H1 (cell line): Measurements from ENCODE around the gene PBXIP1.

Source experiments
- CHD2 ChIP-seq: IDR thresholded peaks from 2 replicates; pipeline ENCODE4 v1.6.1; 2012; ENCODE audit warnings: low read length, improper control_type of control experiment
- CREB1 ChIP-seq: IDR thresholded peaks from 2 replicates; pipeline ENCODE4 v1.6.1; 2012; ENCODE audit warnings: inconsistent platforms
- CTCF ChIP-seq, 3 experiments: IDR thresholded peaks; 1 replicate in 2 of 3; 2 replicates in 1 of 3; pipeline versions ENCODE4 v1.5.1 to v1.6.1; 2011; ENCODE audit warnings: low read length in 3 of 3, mild to moderate bottlenecking in 3 of 3, inconsistent platforms in 2 of 3, low read depth in 1 of 3, moderate library complexity in 1 of 3; ENCODE audit not compliant: insufficient read depth in 1 of 3; ENCODE audit errors: control extremely low read depth in 1 of 3
- E2F6 ChIP-seq: IDR thresholded peaks from 2 replicates; pipeline ENCODE4 v1.6.1; 2012; ENCODE audit warnings: inconsistent platforms
- EZH2 ChIP-seq: fragments of 200-600 bp; sonication (generic); IDR thresholded peaks from 2 replicates; pipeline ENCODE4 v1.7.1; 2012; ENCODE audit warnings: low read depth, mild to moderate bottlenecking, moderate library complexity, low read length, inconsistent platforms; ENCODE audit not compliant: severe bottlenecking
- POLR2A ChIP-seq, 2 experiments: IDR thresholded peaks; 1 replicate in 1 of 2; 2 replicates in 1 of 2; pipeline ENCODE4 v1.6.1; 2011; ENCODE audit warnings: low read depth in 2 of 2, low read length in 2 of 2, mild to moderate bottlenecking in 2 of 2; ENCODE audit errors: control extremely low read depth in 1 of 2
- RXRA ChIP-seq: IDR thresholded peaks from 2 replicates; pipeline ENCODE4 v1.6.1; 2011; ENCODE audit warnings: low read depth, mild to moderate bottlenecking, low read length, moderate library complexity; ENCODE audit not compliant: insufficient read depth
- TAF1 ChIP-seq: IDR thresholded peaks from 2 replicates; pipeline ENCODE4 v1.6.1; 2011; ENCODE audit warnings: mild to moderate bottlenecking, low read depth, low read length
- TBP ChIP-seq: IDR thresholded peaks from 2 replicates; pipeline ENCODE4 v1.6.1; 2011; ENCODE audit warnings: low read depth, low read length, improper control_type of control experiment
- USF2 ChIP-seq: IDR thresholded peaks from 2 replicates; pipeline ENCODE4 v1.6.1; 2011; ENCODE audit warnings: low read length, improper control_type of control experiment

- TF ChIP-seq USF2 (no peak), TAF1 (no peak), CHD2 (no peak), EZH2 (no peak), CREB1 (no peak), CTCF (IDR thresholded peaks at IDR 0.05; ENCODE audit: control extremely low read depth in 1 of 3, insufficient read depth in 1 of 3, low read depth in 1 of 3, low read length in 3 of 3) (no peak), TBP (no peak), POLR2A (IDR thresholded peaks at IDR 0.05; ENCODE audit: control extremely low read depth in 1 of 2, low read depth in 2 of 2, low read length in 2 of 2) (no peak), E2F6 (no peak), RXRA (no peak)
These were observed 32.2 kb downstream of the PBXIP1 start for GRCh38 chr1:154923695-154924094.
